H9 (cell line): ENCODE data around the gene DMAP1. TPM values are rescaled to one million over a fixed set of nuclear protein-coding genes. Genes with fewer than 3 reads are reported as not detected.

ENCODE experiments used
- DNase-seq: peaks from one replicate; pipeline ENCODE4 v3.0.0-alpha.2; 2017
- H2AFZ ChIP-seq: one replicate; pipeline ENCODE4 v1.6.1; 2013; ENCODE audit warnings: mild to moderate bottlenecking, low read length, control low read depth, moderate library complexity
- H2AK5ac ChIP-seq: 2 replicates; pipeline ENCODE4 v1.6.1; 2013; ENCODE audit warnings: low read length, control low read depth, mixed read lengths; ENCODE audit not compliant: insufficient read length
- H2BK120ac ChIP-seq: one replicate; pipeline ENCODE4 v1.6.1; 2013; ENCODE audit warnings: low read depth, mild to moderate bottlenecking, low read length, control low read depth, inconsistent platforms; ENCODE audit not compliant: poor library complexity, severe bottlenecking
- H2BK12ac ChIP-seq: 2 replicates; pipeline ENCODE4 v1.6.1; 2013; ENCODE audit warnings: low read length, control low read depth, mixed read lengths, low read depth; ENCODE audit not compliant: insufficient read length
- H2BK15ac ChIP-seq: 2 replicates; pipeline ENCODE4 v1.6.1; 2013; ENCODE audit warnings: low read depth, low read length, control low read depth
- H2BK20ac ChIP-seq: one replicate; pipeline ENCODE4 v1.6.1; 2013; ENCODE audit warnings: low read depth, mild to moderate bottlenecking, low read length, control low read depth, inconsistent platforms; ENCODE audit not compliant: poor library complexity, severe bottlenecking
- H2BK5ac ChIP-seq: 2 replicates; pipeline ENCODE4 v1.6.1; 2013; ENCODE audit warnings: low read length, control low read depth, mixed read lengths; ENCODE audit not compliant: insufficient read length
- H3K14ac ChIP-seq: 2 replicates; pipeline ENCODE4 v1.6.1; 2013; ENCODE audit warnings: low read length, control low read depth; ENCODE audit not compliant: insufficient read depth
- H3K18ac ChIP-seq: 2 replicates; pipeline ENCODE4 v1.6.1; 2013; ENCODE audit warnings: low read depth, mild to moderate bottlenecking, mixed read lengths, low read length, control low read depth; ENCODE audit not compliant: insufficient read length
- H3K23ac ChIP-seq: 2 replicates; pipeline ENCODE4 v1.6.1; 2013; ENCODE audit warnings: low read length, control low read depth, mixed read lengths, low read depth; ENCODE audit not compliant: insufficient read length
- H3K23me2 ChIP-seq: 2 replicates; pipeline ENCODE4 v1.6.1; 2013; ENCODE audit warnings: low read depth, mild to moderate bottlenecking, mixed read lengths, low read length, control low read depth; ENCODE audit not compliant: insufficient read length, poor library complexity, severe bottlenecking
- H3K27ac ChIP-seq: 2 replicates; pipeline ENCODE4 v1.5.1; 2013; ENCODE audit warnings: low read length, control low read depth, mixed read lengths, low read depth; ENCODE audit not compliant: insufficient read length
- H3K27me3 ChIP-seq: 2 replicates; pipeline ENCODE4 v1.6.1; 2013; ENCODE audit warnings: low read length, control low read depth, inconsistent platforms; ENCODE audit not compliant: insufficient read depth
- H3K4ac ChIP-seq: 2 replicates; pipeline ENCODE4 v1.6.1; 2013; ENCODE audit warnings: low read depth, mild to moderate bottlenecking, control low read depth, inconsistent platforms, low read length, moderate library complexity
- H3K4me1 ChIP-seq: 2 replicates; pipeline ENCODE4 v1.6.1; 2013; ENCODE audit warnings: low read length, control low read depth, inconsistent platforms; ENCODE audit not compliant: insufficient read depth
- H3K4me2 ChIP-seq: 2 replicates; pipeline ENCODE4 v1.6.1; 2013; ENCODE audit warnings: low read length, control low read depth, mixed read lengths; ENCODE audit not compliant: insufficient read length, insufficient read depth
- H3K56ac ChIP-seq: 2 replicates; pipeline ENCODE4 v1.6.1; 2013; ENCODE audit warnings: low read depth, mild to moderate bottlenecking, mixed read lengths, low read length, control low read depth; ENCODE audit not compliant: insufficient read length
- H3K79me1 ChIP-seq: 2 replicates; pipeline ENCODE4 v1.6.1; 2013; ENCODE audit warnings: low read depth, mild to moderate bottlenecking, moderate library complexity, low read length, control low read depth, inconsistent platforms; ENCODE audit not compliant: insufficient read depth, poor library complexity, severe bottlenecking
- H3K79me2 ChIP-seq: 2 replicates; pipeline ENCODE4 v1.6.1; 2013; ENCODE audit warnings: low read length, control low read depth, inconsistent platforms; ENCODE audit not compliant: insufficient read depth
- H3K9ac ChIP-seq: 2 replicates; pipeline ENCODE4 v1.6.1; 2013; ENCODE audit warnings: low read length, control low read depth, mixed read lengths; ENCODE audit not compliant: insufficient read length; ENCODE audit errors: extremely low read depth
- H3K9me3 ChIP-seq: one replicate; pipeline ENCODE4 v1.6.1; 2013; ENCODE audit warnings: low read depth, low read length, inconsistent platforms; ENCODE audit not compliant: control insufficient read depth
- H3T11ph ChIP-seq: one replicate; pipeline ENCODE4 v1.6.1; 2013; ENCODE audit warnings: mild to moderate bottlenecking, low read length, control low read depth, inconsistent platforms
- H4K20me1 ChIP-seq: one replicate; pipeline ENCODE4 v1.6.1; 2013; ENCODE audit not compliant: control insufficient read depth, insufficient read length, insufficient read depth
- H4K5ac ChIP-seq: 2 replicates; pipeline ENCODE4 v1.6.1; 2013; ENCODE audit warnings: low read depth, mild to moderate bottlenecking, mixed read lengths, low read length, control low read depth; ENCODE audit not compliant: insufficient read length
- H4K8ac ChIP-seq: replicated peaks from 2 replicates; pipeline ENCODE4 v1.6.1; 2013; ENCODE audit warnings: low read length, control low read depth, mixed read lengths, low read depth; ENCODE audit not compliant: insufficient read length
- H4K91ac ChIP-seq: 2 replicates; pipeline ENCODE4 v1.6.1; 2013; ENCODE audit warnings: low read depth, mild to moderate bottlenecking, moderate library complexity, mixed read lengths, low read length, control low read depth; ENCODE audit not compliant: insufficient read length
- H3K27ac Mint-ChIP-seq, 3 experiments: 2 replicates in 2 of 3; 3 replicates in 1 of 3; pipeline ENCODE4 v1.8.0; 2020 to 2021; ENCODE audit warnings: mixed read lengths in 3 of 3, mild to moderate bottlenecking in 1 of 3, moderate library complexity in 1 of 3
- H3K27me3 Mint-ChIP-seq: 2 replicates; pipeline ENCODE4 v1.8.0; 2021; ENCODE audit warnings: low read depth, mild to moderate bottlenecking, moderate library complexity, mixed read lengths
- H3K36me3 Mint-ChIP-seq, 3 experiments: 2 replicates in 2 of 3; 3 replicates in 1 of 3; pipeline ENCODE4 v1.8.0; 2020 to 2021; ENCODE audit warnings: low read depth in 3 of 3, mixed read lengths in 3 of 3; ENCODE audit not compliant: insufficient read depth in 1 of 3
- H3K4me1 Mint-ChIP-seq, 2 experiments: 2 replicates each; pipeline ENCODE4 v1.8.0; 2020; ENCODE audit warnings: mixed read lengths in 2 of 2
- H3K4me3 Mint-ChIP-seq, 2 experiments: 2 replicates in 1 of 2; 3 replicates in 1 of 2; pipeline ENCODE4 v1.8.0; 2020 to 2021; ENCODE audit warnings: mild to moderate bottlenecking in 2 of 2, mixed read lengths in 2 of 2, moderate library complexity in 1 of 2
- H3K9me3 Mint-ChIP-seq, 2 experiments: 2 replicates in 1 of 2; 3 replicates in 1 of 2; pipeline ENCODE4 v1.8.0; 2020; ENCODE audit warnings: mild to moderate bottlenecking in 2 of 2, mixed read lengths in 2 of 2, moderate library complexity in 1 of 2
- WGBS: extraction: QIAGEN DNeasy Blood & Tissue Kit; methylation state at CpG from one replicate; pipeline ENCODE4 v1.1.7; 2013; ENCODE audit warnings: missing lambda C conversion rate, low lambda C conversion rate, mixed read lengths; ENCODE audit not compliant: insufficient read length; ENCODE audit errors: extremely low coverage; 5-methylcytosine and 5-hydroxymethylcytosine counted together
- total RNA-seq: library from RNA; stranded (reverse); gene quantifications from 2 replicates; pipeline ENCODE4 v1.2.1, GENCODE V29; 2021
- TF ChIP-seq, protein P1 (sequence below): fragments of 200-600 bp; sonication (generic); conservative IDR thresholded peaks from 3 replicates; pipeline ENCODE4 v1.8.0; 2021; ENCODE audit warnings: antibody characterized with exemption, mild to moderate bottlenecking

The DMAP1 gene
- total RNA-seq, 1 experiment from 2014 or later, result 55.3 TPM

DNA sequence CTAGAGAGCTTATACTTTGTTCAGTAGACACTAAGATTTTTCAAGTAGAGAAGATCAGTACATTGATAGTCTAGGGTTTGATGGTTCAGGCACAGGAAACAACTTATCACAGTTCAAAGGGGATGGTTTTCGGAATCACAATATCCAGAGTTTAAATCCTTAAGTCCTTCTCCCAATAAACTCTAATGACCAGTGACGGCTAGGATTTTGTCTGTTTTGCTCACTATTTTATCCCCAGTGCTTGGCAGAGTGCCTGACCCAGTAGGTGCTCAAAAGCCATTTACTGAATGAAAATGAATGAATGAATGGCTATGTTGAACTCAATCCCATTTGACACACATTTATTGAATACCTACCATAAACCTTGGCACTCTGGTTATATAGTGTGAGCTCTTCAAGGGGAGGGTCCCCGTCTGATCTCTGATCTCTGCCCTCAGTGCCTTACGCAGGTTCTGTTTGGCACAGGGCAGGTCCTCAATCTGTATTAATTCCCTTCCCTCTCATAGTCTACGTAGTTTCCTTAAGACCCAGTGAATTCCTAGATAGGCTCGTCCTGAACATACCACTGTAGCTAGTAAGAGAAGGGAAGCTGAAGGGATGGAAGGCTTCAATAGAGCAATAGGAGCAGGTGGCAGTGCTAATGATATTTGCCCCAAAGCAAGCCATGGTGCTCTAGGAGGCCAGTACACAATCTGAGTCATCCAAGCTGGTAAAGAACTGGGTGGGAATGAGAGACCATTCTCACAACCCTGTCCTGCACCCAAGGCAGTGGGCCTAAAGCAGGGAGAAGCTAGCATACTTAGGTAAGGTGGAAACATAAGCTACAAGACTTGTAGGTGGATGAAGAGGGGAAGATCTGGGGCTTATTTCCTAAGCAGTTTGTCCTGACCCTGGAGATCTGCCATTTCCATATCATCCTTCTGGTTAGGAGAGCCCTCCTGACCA, 53.4 kb downstream of the DMAP1 start:
- WGBS, result no CpG with 5 or more reads among the region's 6 CpGs
- Histone ChIP-seq H3K23ac (no peak overlapping the region), H4K20me1 (no peaks in the 10 kb centered on the region)

More for the DNA sequence above, 53.4 kb downstream of the DMAP1 start:
- Histone ChIP-seq H4K8ac (no peak overlapping the region), H2BK5ac (no peak overlapping the region), H3K27ac (no peak overlapping the region), H2AK5ac (no peak overlapping the region), H4K91ac (no peak overlapping the region), H3K79me2 (no peaks in the 10 kb centered on the region), H2BK120ac (no peak overlapping the region), H3K56ac (no peak overlapping the region), H3T11ph (no peak overlapping the region), H2AFZ (no peak overlapping the region), H3K14ac (no peak overlapping the region), H2BK12ac (no peak overlapping the region), H3K18ac (no peak overlapping the region), H3K4me1 (peaks cover 4% of the 10 kb centered on the region; the same call in 1 of the 2 replicates), H3K9ac (no peak overlapping the region), H3K4me2 (no peak overlapping the region), H3K4ac (no peak overlapping the region), H4K5ac (no peak overlapping the region), H3K9me3 (no peaks in the 10 kb centered on the region), H2BK20ac (no peak overlapping the region), H3K79me1 (no peaks in the 10 kb centered on the region), H2BK15ac (no peak overlapping the region), H3K27me3 (no peaks in the 10 kb centered on the region), H3K23me2 (no peaks in the 10 kb centered on the region)
- Mint-ChIP-seq H3K27ac (peak overlapping the region in 2 of 3 experiments; percentile 34 to 60; a peak in 2 of 7 replicates), H3K4me3 (no peak overlapping the region), H3K27me3 (no peaks in the 10 kb centered on the region), H3K36me3 (peaks cover 0 to 2% (median 0%) of the 10 kb centered on the region in 3 experiments; a peak in 4 of 7 replicates), H3K9me3 (no peaks in the 10 kb centered on the region), H3K4me1 (peaks cover 14 to 21% of the 10 kb centered on the region in 2 experiments)
- DNase-seq, result no peak
- TF ChIP-seq, protein P1, sequence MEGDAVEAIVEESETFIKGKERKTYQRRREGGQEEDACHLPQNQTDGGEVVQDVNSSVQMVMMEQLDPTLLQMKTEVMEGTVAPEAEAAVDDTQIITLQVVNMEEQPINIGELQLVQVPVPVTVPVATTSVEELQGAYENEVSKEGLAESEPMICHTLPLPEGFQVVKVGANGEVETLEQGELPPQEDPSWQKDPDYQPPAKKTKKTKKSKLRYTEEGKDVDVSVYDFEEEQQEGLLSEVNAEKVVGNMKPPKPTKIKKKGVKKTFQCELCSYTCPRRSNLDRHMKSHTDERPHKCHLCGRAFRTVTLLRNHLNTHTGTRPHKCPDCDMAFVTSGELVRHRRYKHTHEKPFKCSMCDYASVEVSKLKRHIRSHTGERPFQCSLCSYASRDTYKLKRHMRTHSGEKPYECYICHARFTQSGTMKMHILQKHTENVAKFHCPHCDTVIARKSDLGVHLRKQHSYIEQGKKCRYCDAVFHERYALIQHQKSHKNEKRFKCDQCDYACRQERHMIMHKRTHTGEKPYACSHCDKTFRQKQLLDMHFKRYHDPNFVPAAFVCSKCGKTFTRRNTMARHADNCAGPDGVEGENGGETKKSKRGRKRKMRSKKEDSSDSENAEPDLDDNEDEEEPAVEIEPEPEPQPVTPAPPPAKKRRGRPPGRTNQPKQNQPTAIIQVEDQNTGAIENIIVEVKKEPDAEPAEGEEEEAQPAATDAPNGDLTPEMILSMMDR, result no peak
